ENCODE data around the gene PAX9.
A peak's percentile ranks its signal among the peaks of the same experiment; 100 is the strongest.
"Not testable (repeated sequence)": the region's sequence is repeated elsewhere in the genome, so short reads cannot be mapped to it uniquely, and the experiment has no call there.

PAX9 gene

GRCh38 chr14:36675581-36675980, 13.9 kb downstream of the PAX9 start:
- no peak for DNase-seq

- DNase-seq = peak; percentile 29
Measured at GRCh38 chr14:36676236-36676635, 14.6 kb downstream of the PAX9 start.

- DNase-seq = no peak
Measured at GRCh38 chr14:36682338-36682737, 20.7 kb downstream of the PAX9 start.

GRCh38 chr14:36683083-36683724, 21.5 kb downstream of the PAX9 start:
- no peak for DNase-seq

- DNase-seq = no peak
Measured at GRCh38 chr14:36684946-36685345, 23.3 kb downstream of the PAX9 start.

GRCh38 chr14:36690311-36691040, 28.8 kb downstream of the PAX9 start:
- no peak for DNase-seq

- DNase-seq = not testable (repeated sequence)
Measured at GRCh38 chr14:36699420-36699819, 37.8 kb downstream of the PAX9 start.

GRCh38 chr14:36700651-36701050, 39.0 kb downstream of the PAX9 start:
- DNase-seq = no peak

- no peak for DNase-seq
Measured at GRCh38 chr14:36701132-36701531, 39.5 kb downstream of the PAX9 start.

GRCh38 chr14:36702474-36702873, 40.8 kb downstream of the PAX9 start:
- DNase-seq = no peak

GRCh38 chr14:36707570-36707969, 45.9 kb downstream of the PAX9 start:
- DNase-seq = no peak

GRCh38 chr14:36713960-36714703, 52.5 kb downstream of the PAX9 start:
- no peak for DNase-seq

GRCh38 chr14:36716614-36717184, 55.0 kb downstream of the PAX9 start:
- no peak for DNase-seq

GRCh38 chr14:36717363-36717762, 55.7 kb downstream of the PAX9 start:
- DNase-seq = no peak

- DNase-seq = no peak
Measured at GRCh38 chr14:36718216-36718615, 56.6 kb downstream of the PAX9 start.

GRCh38 chr14:36719823-36720222, 58.2 kb downstream of the PAX9 start:
- no peak for DNase-seq

- no peak for DNase-seq
Measured at GRCh38 chr14:36720657-36721056, 59.0 kb downstream of the PAX9 start.

GRCh38 chr14:36721877-36722276, 60.2 kb downstream of the PAX9 start:
- no peak for DNase-seq

- no peak for DNase-seq
Measured at GRCh38 chr14:36723530-36723929, 61.9 kb downstream of the PAX9 start.

- no peak for DNase-seq
Measured at GRCh38 chr14:36724162-36724561, 62.5 kb downstream of the PAX9 start.

GRCh38 chr14:36726128-36726527, 64.5 kb downstream of the PAX9 start:
- DNase-seq = no peak

Measured in retina (tissue), 1 donor.